ENCODE data around the gene CEACAM16.

- TF ChIP-seq, protein P1, sequence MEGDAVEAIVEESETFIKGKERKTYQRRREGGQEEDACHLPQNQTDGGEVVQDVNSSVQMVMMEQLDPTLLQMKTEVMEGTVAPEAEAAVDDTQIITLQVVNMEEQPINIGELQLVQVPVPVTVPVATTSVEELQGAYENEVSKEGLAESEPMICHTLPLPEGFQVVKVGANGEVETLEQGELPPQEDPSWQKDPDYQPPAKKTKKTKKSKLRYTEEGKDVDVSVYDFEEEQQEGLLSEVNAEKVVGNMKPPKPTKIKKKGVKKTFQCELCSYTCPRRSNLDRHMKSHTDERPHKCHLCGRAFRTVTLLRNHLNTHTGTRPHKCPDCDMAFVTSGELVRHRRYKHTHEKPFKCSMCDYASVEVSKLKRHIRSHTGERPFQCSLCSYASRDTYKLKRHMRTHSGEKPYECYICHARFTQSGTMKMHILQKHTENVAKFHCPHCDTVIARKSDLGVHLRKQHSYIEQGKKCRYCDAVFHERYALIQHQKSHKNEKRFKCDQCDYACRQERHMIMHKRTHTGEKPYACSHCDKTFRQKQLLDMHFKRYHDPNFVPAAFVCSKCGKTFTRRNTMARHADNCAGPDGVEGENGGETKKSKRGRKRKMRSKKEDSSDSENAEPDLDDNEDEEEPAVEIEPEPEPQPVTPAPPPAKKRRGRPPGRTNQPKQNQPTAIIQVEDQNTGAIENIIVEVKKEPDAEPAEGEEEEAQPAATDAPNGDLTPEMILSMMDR (IDR thresholded peaks at IDR 0.05): no peak
- no peak for TF ChIP-seq POLR2A (IDR thresholded peaks at IDR 0.05)
Measured at GRCh38 chr19:44672226-44672625, 26.7 kb upstream of the CEACAM16 start.

All from upper lobe of left lung (tissue), 4 donors.